ENCODE results near the gene UBE2O.

The UBE2O gene

GRCh38 chr17:76388966-76389888 lies 63.7 kb downstream of the UBE2O start:
- DNase-seq (ENCODE audit: low spot score), result no peak

- DNase-seq (ENCODE audit: low spot score), result no peak
Observed at GRCh38 chr17:76386966-76387765, 65.8 kb downstream of the UBE2O start.

GRCh38 chr17:76385892-76386786 lies 66.8 kb downstream of the UBE2O start:
- DNase-seq (ENCODE audit: low spot score), result peak; percentile 85

- DNase-seq (ENCODE audit: low spot score), result peak; percentile 79
Observed at GRCh38 chr17:76384987-76385891, 67.7 kb downstream of the UBE2O start.

GRCh38 chr17:76384222-76384986 lies 68.5 kb downstream of the UBE2O start, which contains the start of gene SPHK1:
TSS of gene SPHK1 (plus strand) at chr17:76384609. CDS start at chr17:76385645, 1,036 bp downstream.
- DNase-seq (ENCODE audit: low spot score), result peak; percentile 78

- DNase-seq (ENCODE audit: low spot score), result peak; percentile 54
Observed at GRCh38 chr17:76383546-76384221, 69.3 kb downstream of the UBE2O start.

- peak; percentile 58 for DNase-seq (ENCODE audit: low spot score)
Observed at GRCh38 chr17:76382803-76383545, 70.0 kb downstream of the UBE2O start.

DNA sequence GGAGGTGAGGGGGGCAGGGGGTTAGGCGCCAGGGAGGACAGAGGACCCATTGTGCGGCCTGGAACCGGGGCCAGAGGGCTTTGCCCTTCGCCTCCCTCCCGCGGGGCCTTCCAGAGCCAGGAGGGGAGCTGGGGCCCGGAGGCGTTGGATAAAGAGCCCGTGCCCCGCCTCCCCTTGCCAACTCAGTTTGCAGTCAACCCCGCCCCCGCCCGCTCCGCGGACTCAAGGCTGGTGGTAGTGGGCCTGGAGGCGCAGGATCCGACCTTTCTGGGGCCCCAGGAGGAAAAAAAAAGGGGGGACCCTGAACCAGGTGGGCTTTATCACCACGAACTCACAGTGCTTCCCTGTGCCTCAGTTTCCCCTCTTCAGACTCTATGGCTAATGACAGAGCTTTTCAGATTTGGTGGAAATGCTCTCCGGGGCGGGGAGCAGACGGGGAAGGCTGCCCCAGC lies 70.6 kb downstream of the UBE2O start:
- no peak for DNase-seq (ENCODE audit: low spot score)

DNA sequence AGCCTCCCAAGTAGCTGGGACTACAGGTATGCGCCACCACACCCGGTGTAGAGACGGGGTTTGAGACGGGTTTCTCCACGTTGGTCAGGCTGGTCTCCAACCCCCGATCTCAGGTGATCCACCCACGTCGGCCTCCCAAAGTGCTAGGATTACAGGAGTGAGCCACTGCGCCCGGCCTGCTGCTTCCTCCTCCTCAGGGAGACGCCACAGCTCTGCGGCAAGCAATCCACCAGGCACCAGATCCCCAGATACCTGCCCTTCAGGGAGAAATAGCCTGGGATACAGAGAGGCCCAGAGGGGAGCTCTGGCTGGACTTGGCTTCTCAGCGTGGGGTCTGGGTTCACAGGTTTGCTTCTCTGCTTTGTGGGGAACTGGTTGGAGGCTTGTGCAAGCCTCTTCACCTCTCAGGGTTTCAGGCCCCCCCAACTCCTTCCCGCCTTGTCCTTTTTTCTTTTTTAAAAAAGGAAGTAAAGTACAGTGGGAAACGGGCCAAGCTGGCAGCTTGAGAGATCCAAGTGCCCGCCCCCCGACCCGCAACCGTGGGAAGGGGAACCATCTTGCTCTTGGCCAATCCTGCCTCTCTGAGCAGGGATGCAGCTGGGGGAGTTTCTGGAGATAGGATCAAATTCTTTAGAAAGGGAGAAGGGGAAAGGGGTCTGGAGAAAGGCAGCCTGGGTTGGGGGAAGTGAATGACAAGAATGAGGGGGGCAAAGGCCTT lies 71.2 kb downstream of the UBE2O start:
- no peak for DNase-seq (ENCODE audit: low spot score)

GRCh38 chr17:76379646-76380376 lies 73.1 kb downstream of the UBE2O start:
- DNase-seq (ENCODE audit: low spot score), result no peak

GRCh38 chr17:76379275-76379641 lies 73.7 kb downstream of the UBE2O start:
- DNase-seq (ENCODE audit: low spot score), result no peak

DNA sequence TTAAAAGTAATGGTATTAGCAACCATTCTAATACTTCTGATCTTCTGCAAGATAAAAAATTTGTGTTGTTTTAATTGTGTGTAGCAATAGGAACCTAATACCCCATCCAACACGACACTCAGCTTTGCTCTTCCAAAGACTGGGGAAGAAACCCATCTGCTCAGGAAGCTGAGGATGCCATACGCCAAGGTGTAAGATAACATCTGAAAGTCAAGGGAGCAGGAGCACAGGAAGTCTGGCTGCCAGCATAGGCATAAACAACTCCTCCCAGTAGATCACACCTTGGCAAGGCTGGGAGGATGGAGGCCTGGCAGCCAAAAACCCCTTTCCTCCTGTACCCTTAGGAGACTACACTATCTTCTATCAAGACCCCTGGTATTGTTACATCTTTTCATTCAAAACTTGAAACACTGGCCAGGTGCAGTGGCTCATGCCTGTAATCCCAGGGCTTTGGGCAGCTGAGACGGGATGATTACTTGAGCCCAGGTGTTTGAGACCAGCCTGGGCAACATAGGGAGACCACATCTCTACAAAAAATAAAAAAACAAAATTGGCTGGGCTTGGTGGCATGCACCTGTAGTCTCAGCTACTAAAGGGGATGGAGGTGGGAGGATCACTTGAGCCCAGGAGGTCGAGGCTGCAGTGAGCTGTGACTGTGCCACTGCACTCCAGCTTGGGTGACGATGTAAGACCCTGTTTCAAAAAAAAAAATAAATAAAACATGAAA lies 74.2 kb downstream of the UBE2O start:
- DNase-seq (ENCODE audit: low spot score), result no peak

DNA sequence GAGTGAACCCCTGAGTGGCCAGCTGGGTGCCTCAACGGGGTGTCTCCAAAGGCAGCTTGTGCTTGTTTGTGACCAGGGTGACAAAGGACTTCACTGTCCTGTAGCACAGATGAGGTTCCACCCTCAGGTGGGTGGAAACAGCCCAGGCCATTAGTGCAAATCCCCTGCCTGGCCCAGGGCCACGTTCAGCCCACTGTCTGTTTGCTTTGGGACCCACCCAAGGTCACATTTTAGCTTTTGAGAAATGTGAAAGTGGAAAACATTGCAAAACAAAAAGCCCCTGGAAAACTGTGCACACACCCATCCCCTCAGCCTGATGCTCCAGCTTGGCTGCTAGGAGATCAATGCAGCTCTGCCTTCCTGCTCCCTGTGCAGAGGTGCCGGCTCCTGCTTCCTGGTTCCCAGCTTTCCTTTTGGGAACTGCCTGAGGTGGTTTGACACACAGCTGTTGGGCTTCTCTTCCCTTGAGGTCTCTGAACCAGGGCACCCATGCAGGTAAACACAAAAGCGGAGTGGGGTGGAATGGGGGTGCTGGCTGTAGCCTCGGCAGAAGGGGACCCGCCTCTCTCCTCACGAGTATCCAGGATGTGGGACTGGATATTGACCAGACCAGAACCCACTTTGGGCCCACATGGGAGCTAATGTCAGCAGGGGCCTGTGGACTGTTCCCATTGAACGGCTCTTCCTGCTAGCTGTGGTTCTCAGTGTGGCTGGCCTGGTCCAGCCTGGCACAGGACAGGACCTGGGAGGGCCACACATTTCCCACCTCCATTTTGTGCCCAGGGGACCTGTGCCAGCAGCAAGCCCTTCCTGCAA lies 76.4 kb downstream of the UBE2O start:
- no peak for DNase-seq (ENCODE audit: low spot score)

DNA sequence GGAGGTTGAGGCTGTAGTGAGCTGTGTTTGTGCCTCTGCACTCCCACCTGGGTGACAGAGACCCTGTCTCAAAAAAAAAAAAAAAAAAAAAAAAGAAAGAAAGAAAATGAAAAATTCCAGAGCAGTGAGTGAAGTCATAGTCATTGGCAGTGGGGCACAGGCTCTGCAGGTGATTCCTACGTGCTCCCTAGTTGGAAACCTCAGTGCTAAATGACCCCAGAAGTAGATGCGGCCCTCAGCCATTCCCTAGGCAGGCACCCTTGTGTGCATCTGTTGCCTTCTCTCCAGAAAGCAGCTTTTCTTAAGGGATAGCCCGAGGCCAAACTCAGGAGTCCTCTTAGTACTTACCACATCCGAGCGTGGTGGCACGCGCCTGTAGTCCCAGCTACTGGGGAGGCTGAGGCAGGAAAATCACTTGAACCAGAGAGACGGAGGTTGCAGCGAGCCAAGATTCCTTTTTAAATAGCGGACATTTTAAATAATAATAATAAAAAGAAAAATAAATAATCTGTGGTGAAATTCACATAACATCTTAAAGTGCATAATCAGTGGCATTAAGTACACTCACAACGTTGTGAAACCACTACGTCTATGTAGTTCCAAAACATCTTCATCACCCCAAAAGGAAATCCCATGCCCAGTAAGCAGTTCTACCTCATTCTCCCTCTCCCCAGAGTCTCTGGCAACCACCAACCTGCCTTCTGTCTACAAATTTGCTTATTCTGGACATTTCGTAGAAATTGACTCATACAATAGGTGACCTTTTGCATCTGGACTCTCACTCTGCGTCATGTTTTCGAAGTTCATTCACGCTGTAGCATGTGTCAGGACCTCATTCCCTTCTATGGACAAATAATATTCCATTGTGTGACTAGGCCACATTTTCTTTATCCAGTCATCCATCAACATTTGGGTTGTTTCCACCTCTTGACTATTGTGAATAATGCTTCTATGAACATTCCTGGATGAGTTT lies 81.0 kb downstream of the UBE2O start:
- no peak for DNase-seq (ENCODE audit: low spot score)
